GM18507 (cell line): ENCODE results near the gene RASGRP1.
A peak's percentile ranks its signal among the peaks of the same experiment; 100 is the strongest.

Source experiments
- DNase-seq: peaks from one replicate; pipeline ENCODE4 v3.0.0; 2011; ENCODE audit warnings: low read depth; ENCODE audit not compliant: insufficient read length; ENCODE audit errors: extremely low spot score
- FAIRE-seq: peaks from 2 replicates; lab custom pipeline; 2011; peaks lifted over from hg19 to GRCh38; lab: Jason Lieb, UNC

Gene RASGRP1

DNA sequence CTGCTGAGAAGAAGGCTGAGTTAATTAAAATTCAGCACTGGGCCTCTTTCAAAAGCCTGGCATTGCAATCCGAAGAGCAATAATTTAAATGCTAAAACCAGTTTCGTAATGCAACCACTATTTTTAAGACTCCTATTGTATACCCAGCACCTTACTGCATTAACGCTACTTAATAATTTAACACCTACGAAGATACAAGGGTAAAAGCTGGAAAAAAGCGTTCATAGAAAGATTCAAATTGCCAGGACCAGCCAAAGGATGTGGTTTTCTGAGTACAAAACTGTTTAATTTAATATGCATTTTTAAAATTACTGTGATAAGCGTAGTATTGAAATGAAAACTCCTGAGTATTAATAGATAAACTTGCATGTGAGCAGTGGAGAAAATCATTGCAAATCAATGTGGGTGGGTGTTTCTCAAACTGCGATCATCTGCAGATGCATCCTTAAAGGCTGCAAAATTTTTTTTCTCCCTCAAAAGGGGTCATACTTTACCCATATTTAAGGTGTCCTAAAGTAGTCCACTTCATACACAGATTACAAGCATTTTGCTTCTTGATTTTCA lies 12.9 kb upstream of the RASGRP1 start:
- DNase-seq, result no peak
- no peak for FAIRE-seq

DNA sequence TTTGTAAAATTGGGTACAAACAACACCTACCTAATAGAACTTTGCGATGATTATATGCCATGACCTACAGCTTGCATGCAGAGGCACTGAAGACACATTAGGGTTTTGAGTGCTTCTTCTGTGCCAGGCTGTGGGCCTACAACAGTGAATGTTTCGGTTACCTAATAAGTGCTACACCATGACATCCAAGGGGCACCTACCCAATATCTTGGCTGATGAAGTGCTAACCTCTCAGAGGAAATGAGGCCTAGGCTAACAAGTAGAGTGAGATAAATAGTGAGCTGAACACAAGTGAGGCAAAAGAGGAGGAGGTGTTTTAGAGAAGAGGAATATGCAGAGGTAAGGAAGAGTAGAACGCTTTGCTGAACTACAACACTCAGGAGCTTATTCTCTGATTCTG lies 12.2 kb upstream of the RASGRP1 start:
- DNase-seq, result no peak

GRCh38 chr15:38576261-38576660 lies 11.6 kb upstream of the RASGRP1 start:
- no peak for DNase-seq
- no peak for FAIRE-seq

More for the DNA sequence above, 12.2 kb upstream of the RASGRP1 start:
- no peak for FAIRE-seq

DNA sequence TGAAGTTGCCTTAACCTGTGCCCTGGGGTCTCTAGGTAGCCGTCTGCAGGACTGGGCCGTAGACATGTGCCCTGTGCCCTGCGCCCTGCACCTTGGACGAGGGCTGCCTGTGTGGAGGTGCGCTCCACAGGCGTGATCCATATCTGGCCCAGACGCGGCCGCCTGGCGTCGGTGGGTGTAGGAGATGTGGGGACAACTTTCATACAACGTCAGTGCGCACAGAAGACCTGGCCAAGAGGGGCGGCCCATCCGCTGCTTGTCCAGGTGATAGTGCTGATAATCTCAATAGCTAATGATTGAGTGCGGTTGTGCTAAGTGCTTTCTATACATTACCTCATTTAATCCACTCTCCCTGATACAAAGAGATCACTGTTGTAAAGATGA lies 665 bp upstream of the RASGRP1 start:
- DNase-seq, result no peak
- no peak for FAIRE-seq

- FAIRE-seq (peak; percentile 81), DNase-seq (peak; percentile 65)
Measured at GRCh38 chr15:38563723-38564519, 693 bp downstream of the RASGRP1 start.

- no peak for DNase-seq
- no peak for FAIRE-seq
Measured at GRCh38 chr15:38562278-38562677, 2.3 kb downstream of the RASGRP1 start.

GRCh38 chr15:38560456-38560926 lies 4.1 kb downstream of the RASGRP1 start:
- DNase-seq (no peak), FAIRE-seq (peak; percentile 81)

GRCh38 chr15:38559636-38560307 lies 4.8 kb downstream of the RASGRP1 start:
- no peak for DNase-seq
- peak; percentile 18 for FAIRE-seq

- DNase-seq (no peak), FAIRE-seq (no peak)
Measured at GRCh38 chr15:38559131-38559530, 5.5 kb downstream of the RASGRP1 start.

DNA sequence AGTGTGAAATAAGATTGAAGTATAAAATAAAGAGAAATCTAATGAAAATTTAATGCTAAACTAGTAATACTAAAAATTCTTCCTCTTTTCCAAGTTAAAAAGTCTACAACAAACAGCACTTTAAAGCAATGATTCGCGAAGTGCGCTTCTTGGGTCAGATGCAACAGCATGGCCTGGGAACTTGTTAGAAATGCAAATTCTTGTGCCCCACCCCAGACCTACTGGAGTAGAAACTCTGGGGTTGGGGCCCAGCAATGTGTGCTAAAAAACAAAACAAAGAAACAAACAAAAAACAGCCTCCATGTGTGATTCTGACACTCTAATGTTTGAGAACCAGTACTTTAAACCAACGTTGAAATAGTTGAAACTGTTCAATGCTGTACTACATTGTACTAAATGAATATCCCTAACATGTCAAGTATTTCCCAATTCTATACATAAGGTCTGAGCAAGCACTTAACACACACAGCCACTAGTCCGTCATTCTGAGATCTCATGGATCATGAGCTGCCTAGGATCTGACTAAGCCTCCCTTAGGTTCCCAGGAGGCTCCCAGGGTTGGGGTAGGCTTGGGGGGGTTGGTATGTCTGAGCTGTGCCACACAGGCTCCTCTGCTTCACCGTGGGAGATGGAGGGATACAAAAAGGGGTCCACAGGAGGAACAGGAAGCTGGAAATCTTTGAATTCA lies 6.1 kb downstream of the RASGRP1 start:
- FAIRE-seq (peak; percentile 81), DNase-seq (no peak)

DNA sequence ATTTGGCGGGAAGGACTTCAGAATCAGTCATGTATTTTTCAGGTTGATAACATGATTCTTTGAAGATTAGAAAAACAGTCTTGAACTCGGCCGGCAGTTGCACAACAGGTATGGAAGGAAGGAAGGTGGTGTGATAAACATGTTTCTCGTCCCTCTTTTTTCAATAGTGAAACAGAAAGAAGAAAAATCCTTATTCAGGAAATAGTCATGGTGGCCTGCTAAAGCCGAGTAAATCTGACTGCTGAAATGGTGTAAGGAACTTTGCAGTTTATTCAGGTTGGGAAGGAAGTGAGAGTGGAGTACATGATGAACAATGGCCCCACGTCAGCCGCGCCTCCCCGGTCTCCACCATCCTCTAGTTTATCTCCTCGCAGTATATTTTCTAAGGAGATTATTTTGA lies 6.7 kb downstream of the RASGRP1 start:
- no peak for DNase-seq
- FAIRE-seq, result no peak

GRCh38 chr15:38555686-38556334 lies 8.8 kb downstream of the RASGRP1 start:
- FAIRE-seq (peak; percentile 72), DNase-seq (no peak)

GRCh38 chr15:38554354-38554753 lies 10.3 kb downstream of the RASGRP1 start:
- FAIRE-seq, result peak; percentile 71
- no peak for DNase-seq

DNA sequence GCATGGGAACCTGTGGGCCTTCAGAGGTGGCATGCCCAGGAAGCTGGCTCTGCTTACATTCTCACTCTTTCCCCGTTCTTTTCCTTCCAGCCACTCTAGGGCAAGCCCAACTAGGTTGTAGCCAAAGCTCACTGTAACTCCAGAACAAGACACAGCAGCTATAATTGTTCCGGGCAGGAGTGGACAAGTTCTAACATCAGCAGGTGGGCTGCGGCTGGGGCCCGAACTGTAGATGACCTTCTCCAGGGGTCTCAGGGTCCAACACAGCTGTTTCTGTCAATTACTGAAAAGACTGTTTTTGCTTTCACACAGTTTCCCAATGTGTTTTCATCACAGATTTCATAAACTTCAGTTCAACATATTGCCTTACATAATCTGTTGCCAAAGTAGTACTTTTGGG lies 11.5 kb downstream of the RASGRP1 start:
- FAIRE-seq (no peak), DNase-seq (no peak)

- FAIRE-seq (peak; percentile 31), DNase-seq (no peak)
Measured at GRCh38 chr15:38551720-38552648, 12.6 kb downstream of the RASGRP1 start.

GRCh38 chr15:38549222-38549621 lies 15.4 kb downstream of the RASGRP1 start:
- no peak for DNase-seq
- no peak for FAIRE-seq

DNA sequence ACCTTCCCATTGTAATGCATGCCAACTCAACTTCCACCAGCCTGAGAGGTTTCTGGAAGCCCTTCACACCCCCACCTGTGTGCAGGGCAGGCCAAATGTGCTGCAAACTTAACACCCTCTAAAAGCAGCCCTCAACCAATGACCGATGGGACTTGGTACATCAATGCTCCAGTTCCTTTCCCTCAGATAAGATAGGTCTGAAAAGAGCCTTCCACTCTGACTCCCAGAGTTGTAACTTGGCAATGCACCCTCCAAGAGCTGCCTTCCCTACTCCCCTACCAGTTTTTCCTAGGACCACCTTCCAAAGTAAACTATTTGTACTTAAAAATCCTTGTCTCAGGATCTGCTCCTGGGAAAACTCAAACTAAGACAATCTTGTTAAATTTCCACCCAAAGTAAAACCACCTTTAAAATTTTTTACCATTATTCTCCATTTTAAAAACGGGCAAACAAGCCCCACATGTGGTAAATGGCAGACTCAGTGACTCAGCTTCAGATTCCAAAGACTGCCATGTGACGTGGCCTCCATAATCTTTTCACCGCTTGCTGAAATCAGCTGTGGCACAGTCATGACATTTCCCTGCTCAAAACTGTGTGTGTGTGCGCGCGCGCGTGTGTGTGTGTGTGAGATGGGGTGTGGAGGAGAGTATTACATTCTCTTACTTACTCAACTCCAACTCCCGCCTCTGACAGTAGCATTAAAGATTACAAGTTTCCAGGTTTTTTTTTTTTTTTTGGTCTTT lies 17.2 kb downstream of the RASGRP1 start:
- DNase-seq, result no peak
- no peak for FAIRE-seq

DNA sequence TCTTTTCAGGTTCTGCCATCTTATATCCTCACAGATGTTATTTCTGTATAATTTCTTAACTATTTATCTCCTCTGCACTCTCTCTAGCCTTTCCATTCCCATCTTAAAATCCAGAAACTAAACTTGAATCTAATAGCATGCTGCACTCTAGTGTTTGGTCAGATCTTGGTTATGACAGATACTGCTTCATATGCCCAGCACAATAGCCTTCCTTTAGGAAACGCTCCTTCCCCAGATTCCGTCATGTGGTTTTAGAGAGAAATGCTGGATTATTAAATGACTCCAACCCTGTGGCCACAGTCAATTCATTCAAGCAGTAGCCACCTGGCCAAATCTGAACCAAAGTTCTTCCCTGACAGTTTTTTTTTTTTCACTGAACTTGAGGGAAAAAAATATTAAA lies 19.4 kb downstream of the RASGRP1 start:
- FAIRE-seq (no peak), DNase-seq (no peak)
